ENCODE data around the gene TMEM143. TPM values are rescaled to one million over a fixed set of nuclear protein-coding genes. Genes with fewer than 3 reads are reported as not detected.

The TMEM143 gene
- total and polyA plus RNA-seq, 10 of the 15 experiments (the other 5 are each of a cell fraction or from before 2014, with no cell fraction given): 1.5 to 19.5 (median 10.1) TPM

DNA sequence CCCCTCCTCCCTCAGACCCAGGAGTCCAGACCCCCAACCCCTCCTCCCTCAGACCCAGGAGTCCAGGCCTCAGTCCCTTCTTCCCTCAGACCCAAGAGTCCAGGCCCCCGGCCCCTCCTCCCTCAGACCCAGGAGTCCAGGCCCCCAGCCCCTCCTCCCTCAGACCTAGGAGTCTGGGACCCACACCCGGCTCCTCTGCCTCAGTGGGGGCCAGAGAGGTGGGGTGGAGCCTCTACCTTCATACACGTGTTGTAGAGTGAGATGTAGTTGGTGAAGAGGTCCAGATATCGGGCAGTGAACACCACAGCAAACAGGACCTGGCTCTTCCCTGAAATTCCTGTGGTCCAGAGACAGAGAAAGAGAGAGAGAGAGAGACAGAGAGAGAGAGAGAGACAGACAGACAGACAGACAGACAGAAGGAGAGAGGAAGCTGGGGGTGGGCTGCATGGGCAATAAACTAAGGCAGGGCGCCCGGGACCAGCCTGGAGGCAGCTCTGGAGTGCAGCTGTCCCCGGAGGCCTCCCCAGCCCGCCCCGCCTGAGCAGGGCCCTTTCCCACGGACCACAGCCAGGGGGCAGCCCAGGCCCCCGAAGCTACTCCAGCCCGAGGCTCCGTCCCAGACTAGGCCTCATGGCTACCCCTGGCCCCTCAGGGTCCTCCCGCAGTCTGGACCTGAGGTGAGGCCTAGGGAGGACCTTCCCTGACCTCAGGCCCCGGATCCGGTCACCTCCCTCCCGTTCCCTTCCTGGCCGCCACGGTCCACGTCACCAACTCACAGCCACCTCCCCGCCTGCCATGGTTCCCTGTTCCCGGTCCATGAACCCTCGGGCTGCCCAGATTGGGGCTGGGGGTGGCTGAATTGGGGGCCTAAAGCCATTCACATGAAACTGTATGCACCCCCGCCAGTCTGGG is 26.7 kb upstream of the TMEM143 start (continued):
- TF ChIP-seq, protein P1, sequence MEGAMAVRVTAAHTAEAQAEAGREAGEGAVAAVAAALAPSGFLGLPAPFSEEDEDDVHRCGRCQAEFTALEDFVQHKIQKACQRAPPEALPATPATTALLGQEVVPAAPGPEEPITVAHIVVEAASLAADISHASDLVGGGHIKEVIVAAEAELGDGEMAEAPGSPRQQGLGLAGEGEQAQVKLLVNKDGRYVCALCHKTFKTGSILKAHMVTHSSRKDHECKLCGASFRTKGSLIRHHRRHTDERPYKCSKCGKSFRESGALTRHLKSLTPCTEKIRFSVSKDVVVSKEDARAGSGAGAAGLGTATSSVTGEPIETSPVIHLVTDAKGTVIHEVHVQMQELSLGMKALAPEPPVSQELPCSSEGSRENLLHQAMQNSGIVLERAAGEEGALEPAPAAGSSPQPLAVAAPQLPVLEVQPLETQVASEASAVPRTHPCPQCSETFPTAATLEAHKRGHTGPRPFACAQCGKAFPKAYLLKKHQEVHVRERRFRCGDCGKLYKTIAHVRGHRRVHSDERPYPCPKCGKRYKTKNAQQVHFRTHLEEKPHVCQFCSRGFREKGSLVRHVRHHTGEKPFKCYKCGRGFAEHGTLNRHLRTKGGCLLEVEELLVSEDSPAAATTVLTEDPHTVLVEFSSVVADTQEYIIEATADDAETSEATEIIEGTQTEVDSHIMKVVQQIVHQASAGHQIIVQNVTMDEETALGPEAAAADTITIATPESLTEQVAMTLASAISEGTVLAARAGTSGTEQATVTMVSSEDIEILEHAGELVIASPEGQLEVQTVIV (IDR thresholded peaks at IDR 0.05; ENCODE audit: borderline replicate concordance, partially characterized antibody): no peak
- TF ChIP-seq, protein P2, sequence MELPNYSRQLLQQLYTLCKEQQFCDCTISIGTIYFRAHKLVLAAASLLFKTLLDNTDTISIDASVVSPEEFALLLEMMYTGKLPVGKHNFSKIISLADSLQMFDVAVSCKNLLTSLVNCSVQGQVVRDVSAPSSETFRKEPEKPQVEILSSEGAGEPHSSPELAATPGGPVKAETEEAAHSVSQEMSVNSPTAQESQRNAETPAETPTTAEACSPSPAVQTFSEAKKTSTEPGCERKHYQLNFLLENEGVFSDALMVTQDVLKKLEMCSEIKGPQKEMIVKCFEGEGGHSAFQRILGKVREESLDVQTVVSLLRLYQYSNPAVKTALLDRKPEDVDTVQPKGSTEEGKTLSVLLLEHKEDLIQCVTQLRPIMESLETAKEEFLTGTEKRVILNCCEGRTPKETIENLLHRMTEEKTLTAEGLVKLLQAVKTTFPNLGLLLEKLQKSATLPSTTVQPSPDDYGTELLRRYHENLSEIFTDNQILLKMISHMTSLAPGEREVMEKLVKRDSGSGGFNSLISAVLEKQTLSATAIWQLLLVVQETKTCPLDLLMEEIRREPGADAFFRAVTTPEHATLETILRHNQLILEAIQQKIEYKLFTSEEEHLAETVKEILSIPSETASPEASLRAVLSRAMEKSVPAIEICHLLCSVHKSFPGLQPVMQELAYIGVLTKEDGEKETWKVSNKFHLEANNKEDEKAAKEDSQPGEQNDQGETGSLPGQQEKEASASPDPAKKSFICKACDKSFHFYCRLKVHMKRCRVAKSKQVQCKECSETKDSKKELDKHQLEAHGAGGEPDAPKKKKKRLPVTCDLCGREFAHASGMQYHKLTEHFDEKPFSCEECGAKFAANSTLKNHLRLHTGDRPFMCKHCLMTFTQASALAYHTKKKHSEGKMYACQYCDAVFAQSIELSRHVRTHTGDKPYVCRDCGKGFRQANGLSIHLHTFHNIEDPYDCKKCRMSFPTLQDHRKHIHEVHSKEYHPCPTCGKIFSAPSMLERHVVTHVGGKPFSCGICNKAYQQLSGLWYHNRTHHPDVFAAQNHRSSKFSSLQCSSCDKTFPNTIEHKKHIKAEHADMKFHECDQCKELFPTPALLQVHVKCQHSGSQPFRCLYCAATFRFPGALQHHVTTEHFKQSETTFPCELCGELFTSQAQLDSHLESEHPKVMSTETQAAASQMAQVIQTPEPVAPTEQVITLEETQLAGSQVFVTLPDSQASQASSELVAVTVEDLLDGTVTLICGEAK (IDR thresholded peaks at IDR 0.05; ENCODE audit: borderline replicate concordance): peak; percentile 29
- 0 out of 2 replicates have a peak, but pooled peaks have one; percentile 42 for TF ChIP-seq CHD2 (IDR thresholded peaks at IDR 0.05; ENCODE audit: borderline replicate concordance, low read depth, low read length)
- TF ChIP-seq, protein P3, sequence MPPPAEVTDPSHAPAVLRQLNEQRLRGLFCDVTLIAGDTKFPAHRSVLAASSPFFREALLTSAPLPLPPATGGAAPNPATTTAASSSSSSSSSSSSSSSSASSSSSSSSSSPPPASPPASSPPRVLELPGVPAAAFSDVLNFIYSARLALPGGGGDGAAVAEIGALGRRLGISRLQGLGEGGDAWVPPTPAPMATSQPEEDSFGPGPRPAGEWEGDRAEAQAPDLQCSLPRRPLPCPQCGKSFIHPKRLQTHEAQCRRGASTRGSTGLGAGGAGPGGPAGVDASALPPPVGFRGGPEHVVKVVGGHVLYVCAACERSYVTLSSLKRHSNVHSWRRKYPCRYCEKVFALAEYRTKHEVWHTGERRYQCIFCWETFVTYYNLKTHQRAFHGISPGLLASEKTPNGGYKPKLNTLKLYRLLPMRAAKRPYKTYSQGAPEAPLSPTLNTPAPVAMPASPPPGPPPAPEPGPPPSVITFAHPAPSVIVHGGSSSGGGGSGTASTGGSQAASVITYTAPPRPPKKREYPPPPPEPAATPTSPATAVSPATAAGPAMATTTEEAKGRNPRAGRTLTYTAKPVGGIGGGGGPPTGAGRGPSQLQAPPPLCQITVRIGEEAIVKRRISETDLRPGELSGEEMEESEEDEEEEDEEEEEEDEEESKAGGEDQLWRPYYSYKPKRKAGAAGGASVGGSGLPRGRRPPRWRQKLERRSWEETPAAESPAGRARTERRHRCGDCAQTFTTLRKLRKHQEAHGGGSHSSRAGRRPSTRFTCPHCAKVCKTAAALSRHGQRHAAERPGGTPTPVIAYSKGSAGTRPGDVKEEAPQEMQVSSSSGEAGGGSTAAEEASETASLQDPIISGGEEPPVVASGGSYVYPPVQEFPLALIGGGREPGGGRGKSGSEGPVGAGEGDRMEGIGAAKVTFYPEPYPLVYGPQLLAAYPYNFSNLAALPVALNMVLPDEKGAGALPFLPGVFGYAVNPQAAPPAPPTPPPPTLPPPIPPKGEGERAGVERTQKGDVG (CRISPR knock-in tag; IDR thresholded peaks at IDR 0.05): no peak
- TF ChIP-seq, protein P4, sequence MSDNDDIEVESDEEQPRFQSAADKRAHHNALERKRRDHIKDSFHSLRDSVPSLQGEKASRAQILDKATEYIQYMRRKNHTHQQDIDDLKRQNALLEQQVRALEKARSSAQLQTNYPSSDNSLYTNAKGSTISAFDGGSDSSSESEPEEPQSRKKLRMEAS (IDR thresholded peaks at IDR 0.05; ENCODE audit: low read depth, low read length): no peak
- no peak for TF ChIP-seq MEF2B (IDR thresholded peaks at IDR 0.05; ENCODE audit: partially characterized antibody, poor library complexity, severe bottlenecking)
- TF ChIP-seq POU2F2 (IDR thresholded peaks at IDR 0.05; ENCODE audit: borderline replicate concordance, low read depth, low read length): no peak
- TF ChIP-seq KDM1A (IDR thresholded peaks at IDR 0.05; ENCODE audit: borderline replicate concordance): no peak
- TF ChIP-seq, protein P5, sequence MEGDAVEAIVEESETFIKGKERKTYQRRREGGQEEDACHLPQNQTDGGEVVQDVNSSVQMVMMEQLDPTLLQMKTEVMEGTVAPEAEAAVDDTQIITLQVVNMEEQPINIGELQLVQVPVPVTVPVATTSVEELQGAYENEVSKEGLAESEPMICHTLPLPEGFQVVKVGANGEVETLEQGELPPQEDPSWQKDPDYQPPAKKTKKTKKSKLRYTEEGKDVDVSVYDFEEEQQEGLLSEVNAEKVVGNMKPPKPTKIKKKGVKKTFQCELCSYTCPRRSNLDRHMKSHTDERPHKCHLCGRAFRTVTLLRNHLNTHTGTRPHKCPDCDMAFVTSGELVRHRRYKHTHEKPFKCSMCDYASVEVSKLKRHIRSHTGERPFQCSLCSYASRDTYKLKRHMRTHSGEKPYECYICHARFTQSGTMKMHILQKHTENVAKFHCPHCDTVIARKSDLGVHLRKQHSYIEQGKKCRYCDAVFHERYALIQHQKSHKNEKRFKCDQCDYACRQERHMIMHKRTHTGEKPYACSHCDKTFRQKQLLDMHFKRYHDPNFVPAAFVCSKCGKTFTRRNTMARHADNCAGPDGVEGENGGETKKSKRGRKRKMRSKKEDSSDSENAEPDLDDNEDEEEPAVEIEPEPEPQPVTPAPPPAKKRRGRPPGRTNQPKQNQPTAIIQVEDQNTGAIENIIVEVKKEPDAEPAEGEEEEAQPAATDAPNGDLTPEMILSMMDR (IDR thresholded peaks at IDR 0.05 in 2 of 3, conservative IDR thresholded peaks at IDR 0.05 in 1 of 3; ENCODE audit: control insufficient read depth in 2 of 3, extremely low read depth in 1 of 3, insufficient read depth in 1 of 3, low read depth in 3 of 3, low read length in 3 of 3): peak; percentile 45 to 71 (median 63); a peak in 5 of 6 replicates
- no peak for TF ChIP-seq POLR2AphosphoS2 (IDR thresholded peaks at IDR 0.05; ENCODE audit: low read depth, low read length)
- no peak for TF ChIP-seq RBBP5 (conservative IDR thresholded peaks at IDR 0.05)
- no peak for TF ChIP-seq PML (IDR thresholded peaks at IDR 0.05; ENCODE audit: low read length)
- TF ChIP-seq ZNF274 (IDR thresholded peaks at IDR 0.05; ENCODE audit: insufficient read depth, insufficient read length): no peak
- peak; percentile 58; the same call in 1 of the 2 replicates for TF ChIP-seq PAX5 (IDR thresholded peaks at IDR 0.05; ENCODE audit: borderline replicate concordance, low read depth, low read length)
- TF ChIP-seq TCF7 (IDR thresholded peaks at IDR 0.05; ENCODE audit: borderline replicate concordance): no peak
- TF ChIP-seq SIN3A (IDR thresholded peaks at IDR 0.05; ENCODE audit: low read depth, low read length): 0 out of 2 replicates have a peak, but pooled peaks have one; percentile 42

Measured in GM12878 (cell line).